Measurements from ENCODE around the gene EPB41L1. TPM values are rescaled to one million over a fixed set of nuclear protein-coding genes. Genes with fewer than 3 reads are reported as not detected.
"Not testable (repeated sequence)": the region's sequence is repeated elsewhere in the genome, so short reads cannot be mapped to it uniquely, and the experiment has no call there.

EPB41L1 gene
- total RNA-seq, 2 donors from 2014 or later = 81.1 to 102 TPM

- no peak for TF ChIP-seq CTCF (IDR thresholded peaks at IDR 0.05)
- no peaks in the 10 kb centered on the region for H3K4me1 ChIP-seq (ENCODE audit: control insufficient read depth in 1 of 2, low read depth in 2 of 2)
- no peak for DNase-seq (ENCODE audit: low spot score)
- ATAC-seq (ENCODE audit: insufficient number of reproducible peaks, low FRiP score, low read depth) = no peak
- H3K27me3 ChIP-seq (replicated peaks; ENCODE audit: insufficient read depth) = no peaks in the 10 kb centered on the region
- H3K9me3 ChIP-seq = no peaks in the 10 kb centered on the region
- no peak overlapping the region for H3K4me3 ChIP-seq
- H3K36me3 ChIP-seq = no peaks in the 10 kb centered on the region
- H3K27ac ChIP-seq = no peak overlapping the region
These were observed 21.7 kb upstream of the EPB41L1 start for GRCh38 chr20:36132802-36133211.

DNA sequence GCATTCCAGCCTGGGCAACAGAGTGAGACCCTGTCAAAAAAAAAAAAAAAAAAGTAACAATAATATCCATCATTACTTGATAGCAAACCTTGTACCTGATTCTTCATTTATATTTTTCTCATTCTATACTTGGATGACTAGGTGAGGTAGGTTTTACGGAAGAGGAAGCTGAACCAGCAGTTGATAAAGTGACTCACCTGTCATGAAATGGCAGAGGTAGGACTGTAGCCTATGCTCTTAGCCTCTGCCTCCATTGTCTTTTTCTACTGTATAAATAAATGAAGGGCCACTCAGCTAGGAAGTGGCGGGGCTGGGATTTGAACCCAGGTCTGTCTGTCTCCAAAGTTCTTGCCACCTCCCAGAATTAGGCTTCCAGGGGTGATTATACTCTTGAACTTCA, 20.7 kb upstream of the EPB41L1 start:
- Histone ChIP-seq H3K4me1 (ENCODE audit: control insufficient read depth in 1 of 2, low read depth in 2 of 2) (peaks cover 0 to 1% of the 10 kb centered on the region in 2 donors), H3K4me3 (no peak overlapping the region), H3K27me3 (replicated peaks; ENCODE audit: insufficient read depth) (no peaks in the 10 kb centered on the region), H3K9me3 (no peaks in the 10 kb centered on the region), H3K27ac (no peak overlapping the region), H3K36me3 (no peaks in the 10 kb centered on the region)
- TF ChIP-seq CTCF (IDR thresholded peaks at IDR 0.05) = no peak
- ATAC-seq (ENCODE audit: insufficient number of reproducible peaks, low FRiP score, low read depth) (no peak), DNase-seq (ENCODE audit: low spot score) (no peak)

- TF ChIP-seq CTCF (IDR thresholded peaks at IDR 0.05) = no peak
- ATAC-seq (ENCODE audit: insufficient number of reproducible peaks, low FRiP score, low read depth) = no peak
- H3K36me3 ChIP-seq = no peaks in the 10 kb centered on the region
These were observed 19.4 kb upstream of the EPB41L1 start for GRCh38 chr20:36135159-36135558.

DNA sequence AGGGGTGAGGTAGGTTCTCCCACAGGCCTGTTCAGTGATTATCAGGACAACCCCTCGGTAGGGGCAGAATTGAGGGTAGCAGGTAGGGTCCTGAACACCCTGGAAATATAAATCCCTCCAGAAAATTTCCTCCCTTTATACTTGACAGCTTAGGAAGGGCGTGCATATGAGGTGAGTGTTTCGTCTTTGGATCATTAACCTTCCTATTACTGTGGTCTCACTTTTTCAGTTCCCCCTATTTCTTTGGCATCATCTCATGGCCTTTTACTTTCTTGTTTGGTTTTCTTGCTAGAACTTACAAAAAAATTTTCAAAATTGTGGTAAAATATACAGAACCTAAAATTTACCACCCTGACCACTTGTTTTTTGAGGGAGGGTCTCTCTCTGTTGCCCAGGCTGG, 18.7 kb upstream of the EPB41L1 start:
- Histone ChIP-seq H3K27me3 (replicated peaks; ENCODE audit: insufficient read depth) (no peaks in the 10 kb centered on the region), H3K27ac (no peak overlapping the region), H3K4me3 (no peak overlapping the region), H3K9me3 (no peaks in the 10 kb centered on the region), H3K4me1 (ENCODE audit: control insufficient read depth in 1 of 2, low read depth in 2 of 2) (peaks cover 0 to 4% of the 10 kb centered on the region in 2 donors), H3K36me3 (no peaks in the 10 kb centered on the region)
- no peak for TF ChIP-seq CTCF (IDR thresholded peaks at IDR 0.05)
- no peak for ATAC-seq (ENCODE audit: insufficient number of reproducible peaks, low FRiP score, low read depth)
- DNase-seq (ENCODE audit: low spot score) = no peak

More at GRCh38 chr20:36135159-36135558, 19.4 kb upstream of the EPB41L1 start:
- no peak overlapping the region for H3K4me3 ChIP-seq
- peaks cover 0 to 4% of the 10 kb centered on the region in 2 donors for H3K4me1 ChIP-seq (ENCODE audit: control insufficient read depth in 1 of 2, low read depth in 2 of 2)
- H3K27me3 ChIP-seq (replicated peaks; ENCODE audit: insufficient read depth) = no peaks in the 10 kb centered on the region
- no peaks in the 10 kb centered on the region for H3K9me3 ChIP-seq
- no peak overlapping the region for H3K27ac ChIP-seq
- DNase-seq (ENCODE audit: low spot score) = no peak

DNA sequence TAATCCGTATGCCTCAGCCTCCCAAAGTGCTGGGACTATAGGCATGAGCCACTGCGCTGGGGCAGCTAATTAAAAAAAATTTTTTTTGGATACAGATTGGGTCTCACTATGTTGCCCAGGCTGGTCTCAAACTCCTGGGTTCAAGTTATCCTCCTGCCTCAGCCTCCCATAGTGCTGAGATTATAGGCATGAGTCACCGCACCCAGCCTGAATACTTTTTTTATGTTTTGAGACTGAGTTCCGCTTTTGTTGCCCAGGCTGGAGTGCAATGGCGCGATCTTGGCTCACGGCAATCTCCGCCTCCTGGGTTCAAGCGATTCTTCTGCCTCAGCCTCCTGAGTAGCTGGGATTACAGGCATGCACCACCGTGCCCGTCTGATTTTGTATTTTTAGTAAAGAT, 17.2 kb upstream of the EPB41L1 start:
- not testable (repeated sequence) for H3K27me3 ChIP-seq (replicated peaks; ENCODE audit: insufficient read depth); DNase-seq (ENCODE audit: low spot score); ATAC-seq (ENCODE audit: insufficient number of reproducible peaks, low FRiP score, low read depth); H3K36me3 ChIP-seq; H3K9me3 ChIP-seq; H3K27ac ChIP-seq; H3K4me1 ChIP-seq (ENCODE audit: control insufficient read depth in 1 of 2, low read depth in 2 of 2); H3K4me3 ChIP-seq

GRCh38 chr20:36141310-36141709, 13.2 kb upstream of the EPB41L1 start:
- Histone ChIP-seq H3K9me3 (no peaks in the 10 kb centered on the region), H3K36me3 (no peaks in the 10 kb centered on the region), H3K4me1 (ENCODE audit: control insufficient read depth in 1 of 2, low read depth in 2 of 2) (peaks cover 8 to 10% of the 10 kb centered on the region in 2 donors), H3K27ac (no peak overlapping the region), H3K27me3 (replicated peaks; ENCODE audit: insufficient read depth) (no peaks in the 10 kb centered on the region), H3K4me3 (no peak overlapping the region)
- TF ChIP-seq CTCF (IDR thresholded peaks at IDR 0.05) = no peak
- ATAC-seq (ENCODE audit: insufficient number of reproducible peaks, low FRiP score, low read depth) (no peak), DNase-seq (ENCODE audit: low spot score) (no peak)

All from thoracic aorta (tissue), 2 donors.